ENCODE data around the gene KCNIP1. TPM values are rescaled to one million over a fixed set of nuclear protein-coding genes. Genes with fewer than 3 reads are reported as not detected.

The KCNIP1 gene
- total and polyA plus RNA-seq, 7 donors, result 0.03 TPM; not detected in 6

- peaks cover 0 to 5% (median 0%) of the 10 kb centered on the region in 3 donors for H3K27me3 ChIP-seq (ENCODE audit: insufficient read depth in 3 of 3, low read length in 2 of 3)
- DNase-seq, result no peak
- WGBS, 3 donors, result 50 to 61% (median 51%) methylated on average over 2 of the region's 2 CpGs
- no peaks in the 10 kb centered on the region for H3K36me3 ChIP-seq (ENCODE audit: insufficient read depth in 1 of 2, low read depth in 1 of 2)
- ATAC-seq, result no peak
- no peak for TF ChIP-seq CTCF (IDR thresholded peaks at IDR 0.05)
- no peak overlapping the region for H3K4me3 ChIP-seq
- no peaks in the 10 kb centered on the region for H3K9me3 ChIP-seq
- no peak overlapping the region for H3K27ac ChIP-seq
- intact Hi-C loops (cut with DNase I), result no loop called here
- H3K4me1 ChIP-seq, result no peaks in the 10 kb centered on the region
These were observed 30.4 kb downstream of the KCNIP1 start for GRCh38 chr5:170534177-170534576.

GRCh38 chr5:170534941-170535340 is 31.1 kb downstream of the KCNIP1 start:
- Histone ChIP-seq H3K4me1 (no peaks in the 10 kb centered on the region), H3K9me3 (no peaks in the 10 kb centered on the region), H3K36me3 (ENCODE audit: insufficient read depth in 1 of 2, low read depth in 1 of 2) (no peaks in the 10 kb centered on the region), H3K4me3 (no peak overlapping the region), H3K27ac (no peak overlapping the region), H3K27me3 (ENCODE audit: insufficient read depth in 3 of 3, low read length in 2 of 3) (peaks cover 0 to 5% (median 0%) of the 10 kb centered on the region in 3 donors)
- no peak for DNase-seq
- intact Hi-C loops (cut with DNase I), result no loop called here
- TF ChIP-seq CTCF (IDR thresholded peaks at IDR 0.05), result no peak
- no peak for ATAC-seq
- WGBS, 3 donors, result 67 to 78% (median 75%) methylated on average over 7 of the region's 7 CpGs

GRCh38 chr5:170536525-170536924 is 32.7 kb downstream of the KCNIP1 start:
- TF ChIP-seq CTCF (IDR thresholded peaks at IDR 0.05), result no peak
- Histone ChIP-seq H3K36me3 (ENCODE audit: insufficient read depth in 1 of 2, low read depth in 1 of 2) (no peaks in the 10 kb centered on the region), H3K27me3 (ENCODE audit: insufficient read depth in 3 of 3, low read length in 2 of 3) (peaks cover 0 to 5% (median 0%) of the 10 kb centered on the region in 3 donors), H3K4me1 (no peaks in the 10 kb centered on the region), H3K27ac (no peak overlapping the region), H3K9me3 (no peaks in the 10 kb centered on the region), H3K4me3 (no peak overlapping the region)
- 61 to 68% (median 66%) methylated on average over 4 of the region's 4 CpGs for WGBS, 3 donors
- ATAC-seq (no peak), DNase-seq (no peak)
- intact Hi-C loops (cut with DNase I), result no loop called here

GRCh38 chr5:170537451-170538095 is 33.8 kb downstream of the KCNIP1 start:
- Histone ChIP-seq H3K4me3 (no peak overlapping the region), H3K4me1 (no peaks in the 10 kb centered on the region), H3K36me3 (ENCODE audit: insufficient read depth in 1 of 2, low read depth in 1 of 2) (no peaks in the 10 kb centered on the region), H3K27ac (no peak overlapping the region), H3K27me3 (ENCODE audit: insufficient read depth in 3 of 3, low read length in 2 of 3) (peaks cover 0 to 5% (median 0%) of the 10 kb centered on the region in 3 donors), H3K9me3 (no peaks in the 10 kb centered on the region)
- WGBS, 3 donors, result 73 to 85% (median 78%) methylated on average over 8 of the region's 8 CpGs
- TF ChIP-seq CTCF (IDR thresholded peaks at IDR 0.05), result no peak
- DNase-seq (no peak), ATAC-seq (no peak)
- intact Hi-C loops (cut with DNase I), result no loop called here

GRCh38 chr5:170538096-170538465 is 34.3 kb downstream of the KCNIP1 start:
- 84 to 91% (median 91%) methylated on average over 3 of the region's 3 CpGs for WGBS, 3 donors
- Histone ChIP-seq H3K36me3 (ENCODE audit: insufficient read depth in 1 of 2, low read depth in 1 of 2) (no peaks in the 10 kb centered on the region), H3K27me3 (ENCODE audit: insufficient read depth in 3 of 3, low read length in 2 of 3) (peaks cover 0 to 5% (median 0%) of the 10 kb centered on the region in 3 donors), H3K4me3 (no peak overlapping the region), H3K4me1 (no peaks in the 10 kb centered on the region), H3K27ac (no peak overlapping the region), H3K9me3 (no peaks in the 10 kb centered on the region)
- TF ChIP-seq CTCF (IDR thresholded peaks at IDR 0.05), result no peak
- no peak for ATAC-seq
- intact Hi-C loops (cut with DNase I), result no loop called here
- no peak for DNase-seq

Measured in psoas muscle (tissue), 8 donors.